ENCODE measurements around the gene ESYT3.

DNA sequence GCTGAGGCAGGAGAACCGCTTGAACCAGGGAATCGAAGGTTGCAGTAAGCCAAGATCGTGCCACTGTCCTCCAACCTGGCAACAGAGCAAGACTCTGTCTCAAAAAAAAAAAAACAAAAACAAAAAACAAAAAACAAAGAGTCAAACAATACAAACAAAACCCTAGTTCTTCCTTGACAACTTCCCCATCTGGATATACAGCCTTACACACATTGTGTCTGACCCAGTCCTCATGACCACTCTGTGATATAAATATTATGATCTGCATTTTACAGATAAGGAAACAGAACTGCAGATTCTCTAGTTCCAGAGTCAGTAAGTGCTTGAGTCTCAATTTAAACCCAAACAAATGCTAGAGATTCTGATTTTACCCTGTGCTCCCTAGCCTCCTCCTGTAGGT, 4.8 kb upstream of the ESYT3 start:
- TF ChIP-seq, protein P1, sequence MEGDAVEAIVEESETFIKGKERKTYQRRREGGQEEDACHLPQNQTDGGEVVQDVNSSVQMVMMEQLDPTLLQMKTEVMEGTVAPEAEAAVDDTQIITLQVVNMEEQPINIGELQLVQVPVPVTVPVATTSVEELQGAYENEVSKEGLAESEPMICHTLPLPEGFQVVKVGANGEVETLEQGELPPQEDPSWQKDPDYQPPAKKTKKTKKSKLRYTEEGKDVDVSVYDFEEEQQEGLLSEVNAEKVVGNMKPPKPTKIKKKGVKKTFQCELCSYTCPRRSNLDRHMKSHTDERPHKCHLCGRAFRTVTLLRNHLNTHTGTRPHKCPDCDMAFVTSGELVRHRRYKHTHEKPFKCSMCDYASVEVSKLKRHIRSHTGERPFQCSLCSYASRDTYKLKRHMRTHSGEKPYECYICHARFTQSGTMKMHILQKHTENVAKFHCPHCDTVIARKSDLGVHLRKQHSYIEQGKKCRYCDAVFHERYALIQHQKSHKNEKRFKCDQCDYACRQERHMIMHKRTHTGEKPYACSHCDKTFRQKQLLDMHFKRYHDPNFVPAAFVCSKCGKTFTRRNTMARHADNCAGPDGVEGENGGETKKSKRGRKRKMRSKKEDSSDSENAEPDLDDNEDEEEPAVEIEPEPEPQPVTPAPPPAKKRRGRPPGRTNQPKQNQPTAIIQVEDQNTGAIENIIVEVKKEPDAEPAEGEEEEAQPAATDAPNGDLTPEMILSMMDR (conservative IDR thresholded peaks at IDR 0.05) = no peak
- no peak for TF ChIP-seq ZFX (IDR thresholded peaks at IDR 0.05)

All from C4-2B (cell line).